GM12891 (cell line): ENCODE measurements around the gene DENND4A.

Source experiments
- POLR2A ChIP-seq: IDR thresholded peaks from 2 replicates; pipeline ENCODE4 v1.6.1; 2011; ENCODE audit warnings: low read depth, low read length, control low read depth
- POLR2AphosphoS5 ChIP-seq: IDR thresholded peaks from 2 replicates; pipeline ENCODE4 v1.6.1; 2011; ENCODE audit warnings: low read depth, low read length, control low read depth

- no peak for TF ChIP-seq POLR2A
- TF ChIP-seq POLR2AphosphoS5, result no peak
Measured at GRCh38 chr15:65631503-65631902, 160.6 kb downstream of the DENND4A start.
